WTC11 (cell line): ENCODE results near the gene TIMP2. TPM values are rescaled to one million over a fixed set of nuclear protein-coding genes. Genes with fewer than 3 reads are reported as not detected.

ENCODE experiments used
- ATAC-seq: fragments of 200-7000 bp; cut with Tn5 transposase; 2 replicates; pipeline ENCODE4 v1.10.0; 2021; ENCODE audit warnings: mild to moderate bottlenecking, moderate library complexity
- CTCF ChIA-PET: fragments of 300-600 bp; sonication (Branson Sonifier 250); formaldehyde crosslinking; loops from one replicate; lab custom pipeline; 2021; ENCODE audit warnings: antibody characterized with exemption; lab: Charles Lee
- POLR2A ChIA-PET: fragments of 350-600 bp; sonication (Branson Sonifier 250); formaldehyde crosslinking; loops from one replicate; lab custom pipeline; 2021; ENCODE audit warnings: antibody characterized with exemption; lab: Charles Lee
- DNase-seq: peaks from one replicate; pipeline ENCODE4 v3.0.0; 2021; ENCODE audit warnings: low spot score
- H3K27ac Mint-ChIP-seq: 2 replicates; pipeline ENCODE4 v1.8.0; 2021; ENCODE audit warnings: mixed read lengths
- H3K27me3 Mint-ChIP-seq: 2 replicates; pipeline ENCODE4 v1.8.0; 2021; ENCODE audit warnings: low read depth, mild to moderate bottlenecking, moderate library complexity, mixed read lengths
- H3K36me3 Mint-ChIP-seq: 2 replicates; pipeline ENCODE4 v1.8.0; 2021; ENCODE audit warnings: mixed read lengths
- H3K4me1 Mint-ChIP-seq: 2 replicates; pipeline ENCODE4 v1.8.0; 2022; ENCODE audit warnings: mixed read lengths
- H3K4me3 Mint-ChIP-seq: 2 replicates; pipeline ENCODE4 v1.8.0; 2021; ENCODE audit warnings: mild to moderate bottlenecking, moderate library complexity, mixed read lengths
- H3K9me3 Mint-ChIP-seq: 2 replicates; pipeline ENCODE4 v1.8.0; 2021; ENCODE audit warnings: mixed read lengths
- CDX4 ChIP-seq: fragments of 250-450 bp; sonication (Bioruptor Pico); IDR thresholded peaks from 2 replicates; pipeline ENCODE4 v1.9.0; 2021; ENCODE audit warnings: moderate library complexity, mild to moderate bottlenecking, inconsistent platforms, borderline replicate concordance
- CREM ChIP-seq: sonication (generic); formaldehyde crosslinking; IDR thresholded peaks from 2 replicates; pipeline ENCODE4 v1.8.1; 2022; ENCODE audit warnings: mild to moderate bottlenecking, missing genetic modification reagents, moderate library complexity
- E2F1 ChIP-seq: sonication (generic); formaldehyde crosslinking; IDR thresholded peaks from 2 replicates; pipeline ENCODE4 v1.8.0; 2022; ENCODE audit warnings: mild to moderate bottlenecking, missing genetic modification reagents
- FOXK1 ChIP-seq: sonication (generic); formaldehyde crosslinking; IDR thresholded peaks from 2 replicates; pipeline ENCODE4 v1.8.0; 2022; ENCODE audit warnings: mild to moderate bottlenecking, moderate library complexity, missing genetic modification reagents
- NFATC4 ChIP-seq: fragments of 250-450 bp; sonication (Bioruptor Pico); IDR thresholded peaks from 2 replicates; pipeline ENCODE4 v1.9.0; 2021; ENCODE audit warnings: mild to moderate bottlenecking
- NFE2L1 ChIP-seq: sonication (generic); formaldehyde crosslinking; IDR thresholded peaks from 2 replicates; pipeline ENCODE4 v1.8.1; 2023; ENCODE audit warnings: missing genetic modification reagents
- NFYB ChIP-seq: sonication (generic); formaldehyde crosslinking; conservative IDR thresholded peaks from 2 replicates; pipeline ENCODE4 v1.8.0; 2022; ENCODE audit warnings: low read depth, missing genetic modification reagents
- SMAD3 ChIP-seq: sonication (generic); formaldehyde crosslinking; IDR thresholded peaks from 2 replicates; pipeline ENCODE4 v1.8.0; 2022; ENCODE audit warnings: missing genetic modification reagents, mild to moderate bottlenecking, borderline replicate concordance
- SOX15 ChIP-seq: fragments of 250-450 bp; sonication (Bioruptor Pico); IDR thresholded peaks from 2 replicates; pipeline ENCODE4 v1.9.0; 2021; ENCODE audit warnings: mild to moderate bottlenecking
- ZNF121 ChIP-seq: sonication (generic); formaldehyde crosslinking; IDR thresholded peaks from 2 replicates; pipeline ENCODE4 v1.8.0; 2023; ENCODE audit warnings: missing genetic modification reagents
- ZNF219 ChIP-seq: sonication (generic); formaldehyde crosslinking; IDR thresholded peaks from 2 replicates; pipeline ENCODE4 v1.8.0; 2023; ENCODE audit warnings: missing genetic modification reagents, mild to moderate bottlenecking, borderline replicate concordance
- ZNF232 ChIP-seq: sonication (generic); formaldehyde crosslinking; IDR thresholded peaks from 2 replicates; pipeline ENCODE4 v1.8.0; 2022; ENCODE audit warnings: mild to moderate bottlenecking, missing genetic modification reagents
- ZNF263 ChIP-seq: sonication (generic); formaldehyde crosslinking; IDR thresholded peaks from 2 replicates; pipeline ENCODE4 v1.8.1; 2022; ENCODE audit warnings: low read depth, mild to moderate bottlenecking, moderate library complexity, missing genetic modification reagents
- ZNF396 ChIP-seq: fragments of 250-450 bp; sonication (Bioruptor Pico); IDR thresholded peaks from 2 replicates; pipeline ENCODE4 v1.8.0; 2021; ENCODE audit warnings: mild to moderate bottlenecking, moderate library complexity, borderline replicate concordance
- total RNA-seq: library from RNA; stranded (reverse); gene quantifications from 3 replicates; pipeline ENCODE4 v1.2.3, GENCODE V29; 2021
- TF ChIP-seq, protein P1 (sequence below): sonication (generic); formaldehyde crosslinking; conservative IDR thresholded peaks from 2 replicates; pipeline ENCODE4 v1.8.1; 2023; ENCODE audit warnings: mild to moderate bottlenecking, low read depth, missing genetic modification reagents, moderate library complexity
- TF ChIP-seq, protein P2 (sequence below): fragments of 250-450 bp; sonication (Bioruptor Pico); IDR thresholded peaks from 2 replicates; pipeline ENCODE4 v1.9.0; 2021; ENCODE audit warnings: mild to moderate bottlenecking
- TF ChIP-seq, protein P3 (sequence below): fragments of 250-450 bp; sonication (Bioruptor Pico); IDR thresholded peaks from 2 replicates; pipeline ENCODE4 v1.9.0; 2021; ENCODE audit warnings: mild to moderate bottlenecking, borderline replicate concordance
- TF ChIP-seq, protein P4 (sequence below): sonication (generic); formaldehyde crosslinking; IDR thresholded peaks from 2 replicates; pipeline ENCODE4 v1.8.1; 2023; ENCODE audit warnings: mild to moderate bottlenecking, moderate library complexity, missing genetic modification reagents

TIMP2 gene
- total RNA-seq, 1 experiment from 2014 or later, result 37.1 TPM

GRCh38 chr17:78828470-78829185 lies 96.6 kb downstream of the TIMP2 start:
- DNase-seq (no peak), ATAC-seq (peak; percentile 58)
- Mint-ChIP-seq H3K4me1 (no peaks in the 10 kb centered on the region), H3K27ac (peak overlapping the region; percentile 77; the same call in 1 of the 2 replicates), H3K27me3 (no peaks in the 10 kb centered on the region), H3K36me3 (peaks cover 86% of the 10 kb centered on the region), H3K4me3 (no peak overlapping the region), H3K9me3 (no peaks in the 10 kb centered on the region)
- ChIA-PET CTCF (interaction anchor here (0.6 to 1.6 kb wide), 2 partner anchors 37 to 489 kb away, joined by 3 to 4 read pairs; no protein-coding TSS in a partner anchor), POLR2A (no interaction called here)
- TF ChIP-seq E2F1 (CRISPR knock-in tag), result no peak
- TF ChIP-seq CREM (CRISPR knock-in tag), result no peak
- no peak for TF ChIP-seq ZNF263 (CRISPR knock-in tag)
- TF ChIP-seq CDX4 (CRISPR knock-in tag), result no peak
- TF ChIP-seq SOX15 (CRISPR knock-in tag), result no peak
- TF ChIP-seq NFE2L1 (CRISPR knock-in tag), result no peak
- TF ChIP-seq, protein P1, sequence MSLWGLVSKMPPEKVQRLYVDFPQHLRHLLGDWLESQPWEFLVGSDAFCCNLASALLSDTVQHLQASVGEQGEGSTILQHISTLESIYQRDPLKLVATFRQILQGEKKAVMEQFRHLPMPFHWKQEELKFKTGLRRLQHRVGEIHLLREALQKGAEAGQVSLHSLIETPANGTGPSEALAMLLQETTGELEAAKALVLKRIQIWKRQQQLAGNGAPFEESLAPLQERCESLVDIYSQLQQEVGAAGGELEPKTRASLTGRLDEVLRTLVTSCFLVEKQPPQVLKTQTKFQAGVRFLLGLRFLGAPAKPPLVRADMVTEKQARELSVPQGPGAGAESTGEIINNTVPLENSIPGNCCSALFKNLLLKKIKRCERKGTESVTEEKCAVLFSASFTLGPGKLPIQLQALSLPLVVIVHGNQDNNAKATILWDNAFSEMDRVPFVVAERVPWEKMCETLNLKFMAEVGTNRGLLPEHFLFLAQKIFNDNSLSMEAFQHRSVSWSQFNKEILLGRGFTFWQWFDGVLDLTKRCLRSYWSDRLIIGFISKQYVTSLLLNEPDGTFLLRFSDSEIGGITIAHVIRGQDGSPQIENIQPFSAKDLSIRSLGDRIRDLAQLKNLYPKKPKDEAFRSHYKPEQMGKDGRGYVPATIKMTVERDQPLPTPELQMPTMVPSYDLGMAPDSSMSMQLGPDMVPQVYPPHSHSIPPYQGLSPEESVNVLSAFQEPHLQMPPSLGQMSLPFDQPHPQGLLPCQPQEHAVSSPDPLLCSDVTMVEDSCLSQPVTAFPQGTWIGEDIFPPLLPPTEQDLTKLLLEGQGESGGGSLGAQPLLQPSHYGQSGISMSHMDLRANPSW, result no peak
- TF ChIP-seq ZNF121, result no peak
- no peak for TF ChIP-seq NFATC4 (CRISPR knock-in tag)
- TF ChIP-seq, protein P2, sequence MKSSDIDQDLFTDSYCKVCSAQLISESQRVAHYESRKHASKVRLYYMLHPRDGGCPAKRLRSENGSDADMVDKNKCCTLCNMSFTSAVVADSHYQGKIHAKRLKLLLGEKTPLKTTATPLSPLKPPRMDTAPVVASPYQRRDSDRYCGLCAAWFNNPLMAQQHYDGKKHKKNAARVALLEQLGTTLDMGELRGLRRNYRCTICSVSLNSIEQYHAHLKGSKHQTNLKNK (CRISPR knock-in tag), result no peak
- TF ChIP-seq SMAD3, result no peak
- TF ChIP-seq NFYB (CRISPR knock-in tag), result no peak
- TF ChIP-seq ZNF219, result no peak
- TF ChIP-seq, protein P3, sequence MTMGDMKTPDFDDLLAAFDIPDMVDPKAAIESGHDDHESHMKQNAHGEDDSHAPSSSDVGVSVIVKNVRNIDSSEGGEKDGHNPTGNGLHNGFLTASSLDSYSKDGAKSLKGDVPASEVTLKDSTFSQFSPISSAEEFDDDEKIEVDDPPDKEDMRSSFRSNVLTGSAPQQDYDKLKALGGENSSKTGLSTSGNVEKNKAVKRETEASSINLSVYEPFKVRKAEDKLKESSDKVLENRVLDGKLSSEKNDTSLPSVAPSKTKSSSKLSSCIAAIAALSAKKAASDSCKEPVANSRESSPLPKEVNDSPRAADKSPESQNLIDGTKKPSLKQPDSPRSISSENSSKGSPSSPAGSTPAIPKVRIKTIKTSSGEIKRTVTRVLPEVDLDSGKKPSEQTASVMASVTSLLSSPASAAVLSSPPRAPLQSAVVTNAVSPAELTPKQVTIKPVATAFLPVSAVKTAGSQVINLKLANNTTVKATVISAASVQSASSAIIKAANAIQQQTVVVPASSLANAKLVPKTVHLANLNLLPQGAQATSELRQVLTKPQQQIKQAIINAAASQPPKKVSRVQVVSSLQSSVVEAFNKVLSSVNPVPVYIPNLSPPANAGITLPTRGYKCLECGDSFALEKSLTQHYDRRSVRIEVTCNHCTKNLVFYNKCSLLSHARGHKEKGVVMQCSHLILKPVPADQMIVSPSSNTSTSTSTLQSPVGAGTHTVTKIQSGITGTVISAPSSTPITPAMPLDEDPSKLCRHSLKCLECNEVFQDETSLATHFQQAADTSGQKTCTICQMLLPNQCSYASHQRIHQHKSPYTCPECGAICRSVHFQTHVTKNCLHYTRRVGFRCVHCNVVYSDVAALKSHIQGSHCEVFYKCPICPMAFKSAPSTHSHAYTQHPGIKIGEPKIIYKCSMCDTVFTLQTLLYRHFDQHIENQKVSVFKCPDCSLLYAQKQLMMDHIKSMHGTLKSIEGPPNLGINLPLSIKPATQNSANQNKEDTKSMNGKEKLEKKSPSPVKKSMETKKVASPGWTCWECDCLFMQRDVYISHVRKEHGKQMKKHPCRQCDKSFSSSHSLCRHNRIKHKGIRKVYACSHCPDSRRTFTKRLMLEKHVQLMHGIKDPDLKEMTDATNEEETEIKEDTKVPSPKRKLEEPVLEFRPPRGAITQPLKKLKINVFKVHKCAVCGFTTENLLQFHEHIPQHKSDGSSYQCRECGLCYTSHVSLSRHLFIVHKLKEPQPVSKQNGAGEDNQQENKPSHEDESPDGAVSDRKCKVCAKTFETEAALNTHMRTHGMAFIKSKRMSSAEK, result no peak
- TF ChIP-seq FOXK1 (CRISPR knock-in tag), result no peak
- TF ChIP-seq, protein P4, sequence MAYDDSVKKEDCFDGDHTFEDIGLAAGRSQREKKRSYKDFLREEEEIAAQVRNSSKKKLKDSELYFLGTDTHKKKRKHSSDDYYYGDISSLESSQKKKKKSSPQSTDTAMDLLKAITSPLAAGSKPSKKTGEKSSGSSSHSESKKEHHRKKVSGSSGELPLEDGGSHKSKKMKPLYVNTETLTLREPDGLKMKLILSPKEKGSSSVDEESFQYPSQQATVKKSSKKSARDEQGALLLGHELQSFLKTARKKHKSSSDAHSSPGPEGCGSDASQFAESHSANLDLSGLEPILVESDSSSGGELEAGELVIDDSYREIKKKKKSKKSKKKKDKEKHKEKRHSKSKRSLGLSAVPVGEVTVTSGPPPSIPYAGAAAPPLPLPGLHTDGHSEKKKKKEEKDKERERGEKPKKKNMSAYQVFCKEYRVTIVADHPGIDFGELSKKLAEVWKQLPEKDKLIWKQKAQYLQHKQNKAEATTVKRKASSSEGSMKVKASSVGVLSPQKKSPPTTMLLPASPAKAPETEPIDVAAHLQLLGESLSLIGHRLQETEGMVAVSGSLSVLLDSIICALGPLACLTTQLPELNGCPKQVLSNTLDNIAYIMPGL, result no peak
- no peak for TF ChIP-seq ZNF396 (CRISPR knock-in tag)
- TF ChIP-seq ZNF232, result no peak
